GM23338 (cell line): ENCODE measurements around the gene LOXL4. TPM values are rescaled to one million over a fixed set of nuclear protein-coding genes. Genes with fewer than 3 reads are reported as not detected.

Source experiments
- ATAC-seq: fragments of 200-7000 bp; cut with Tn5 transposase; 3 replicates; pipeline ENCODE4 v1.9.1; 2020
- DNase-seq: peaks from one replicate; pipeline ENCODE4 v3.0.0-alpha.2; 2015; ENCODE audit warnings: low spot score
- H2AFZ ChIP-seq: fragments of 200-600 bp; sonication (generic); 2 replicates; pipeline ENCODE4 v1.8.0; 2016; ENCODE audit warnings: antibody characterized with exemption, mild to moderate bottlenecking, moderate library complexity
- H3F3A ChIP-seq: fragments of 200-600 bp; sonication (generic); replicated peaks from 2 replicates; pipeline ENCODE4 v1.8.0; 2017; ENCODE audit warnings: antibody characterized with exemption, mixed run types, low read depth
- H3K27ac ChIP-seq: fragments of 200-600 bp; sonication (generic); 2 replicates; pipeline ENCODE4 v1.6.1; 2016; ENCODE audit warnings: low read depth
- H3K27me3 ChIP-seq: fragments of 200-600 bp; sonication (generic); 2 replicates; pipeline ENCODE4 v1.8.0; 2016; ENCODE audit warnings: mild to moderate bottlenecking, mixed run types, moderate library complexity; ENCODE audit not compliant: insufficient read depth
- H3K36me3 ChIP-seq: fragments of 200-600 bp; sonication (generic); 2 replicates; pipeline ENCODE4 v1.8.0; 2016; ENCODE audit warnings: mild to moderate bottlenecking; ENCODE audit not compliant: insufficient read depth
- H3K4me1 ChIP-seq: fragments of 200-600 bp; sonication (generic); 2 replicates; pipeline ENCODE4 v1.8.0; 2016; ENCODE audit warnings: mild to moderate bottlenecking, moderate library complexity; ENCODE audit not compliant: insufficient read depth
- H3K4me2 ChIP-seq: fragments of 200-600 bp; sonication (generic); 2 replicates; pipeline ENCODE4 v1.7.1; 2017; ENCODE audit warnings: mixed run types
- H3K4me3 ChIP-seq: fragments of 200-600 bp; sonication (generic); 2 replicates; pipeline ENCODE4 v1.6.1; 2016; ENCODE audit warnings: mixed run types
- H3K79me2 ChIP-seq: fragments of 200-600 bp; sonication (generic); replicated peaks from 2 replicates; pipeline ENCODE4 v1.8.0; 2017; ENCODE audit warnings: mild to moderate bottlenecking; ENCODE audit not compliant: insufficient read depth
- H3K9me2 ChIP-seq: fragments of 200-600 bp; sonication (generic); 2 replicates; pipeline ENCODE4 v1.8.0; 2017; ENCODE audit not compliant: insufficient read depth
- H4K20me1 ChIP-seq: fragments of 200-600 bp; sonication (generic); replicated peaks from 2 replicates; pipeline ENCODE4 v1.8.0; 2017; ENCODE audit warnings: mild to moderate bottlenecking; ENCODE audit not compliant: insufficient read depth
- H3K27ac Mint-ChIP-seq: 2 replicates; pipeline ENCODE4 v1.8.0; 2020; ENCODE audit warnings: inconsistent platforms, mild to moderate bottlenecking, moderate library complexity, mixed read lengths
- H3K27me3 Mint-ChIP-seq: 3 replicates; pipeline ENCODE4 v1.8.0; 2022; ENCODE audit warnings: low read depth, mild to moderate bottlenecking, moderate library complexity, mixed read lengths, inconsistent platforms; ENCODE audit not compliant: insufficient read depth, poor library complexity
- H3K36me3 Mint-ChIP-seq: 3 replicates; pipeline ENCODE4 v1.8.0; 2021; ENCODE audit warnings: low read depth, mild to moderate bottlenecking, inconsistent platforms, moderate library complexity, mixed read lengths
- H3K4me1 Mint-ChIP-seq: 3 replicates; pipeline ENCODE4 v1.8.0; 2020; ENCODE audit warnings: mild to moderate bottlenecking, inconsistent platforms, mixed read lengths
- H3K4me3 Mint-ChIP-seq: 3 replicates; pipeline ENCODE4 v1.8.0; 2021; ENCODE audit warnings: moderate library complexity, mild to moderate bottlenecking, inconsistent platforms, mixed read lengths
- H3K9me3 Mint-ChIP-seq: 3 replicates; pipeline ENCODE4 v1.8.0; 2020; ENCODE audit warnings: moderate library complexity, mild to moderate bottlenecking, inconsistent platforms, mixed read lengths
- CREB1 ChIP-seq: fragments of 250-450 bp; sonication (Bioruptor Pico); IDR thresholded peaks from 2 replicates; pipeline ENCODE4 v1.5.0; 2020; ENCODE audit warnings: low read depth, mild to moderate bottlenecking, moderate library complexity
- CTCF ChIP-seq, 2 experiments: fragments of 200-600 bp in 1 of 2; sonication (generic) in 1 of 2; conservative IDR thresholded peaks; 2 replicates each; pipeline versions ENCODE4 v1.5.1 to v1.6.1; 2016 to 2017; ENCODE audit warnings: antibody characterized with exemption in 2 of 2, low read depth in 2 of 2, mild to moderate bottlenecking in 2 of 2, moderate library complexity in 1 of 2
- EZH2 ChIP-seq: fragments of 200-600 bp; sonication (generic); IDR thresholded peaks from one replicate; pipeline ENCODE4 v1.8.0; 2017; ENCODE audit warnings: antibody characterized with exemption, mild to moderate bottlenecking, low read depth; ENCODE audit not compliant: unreplicated experiment
- EZH2phosphoT487 ChIP-seq: fragments of 200-600 bp; sonication (generic); IDR thresholded peaks from one replicate; pipeline ENCODE4 v1.8.1; 2018; ENCODE audit warnings: antibody characterized with exemption; ENCODE audit not compliant: unreplicated experiment
- JUNB ChIP-seq: IDR thresholded peaks from one replicate; pipeline ENCODE4 v1.6.1; 2016; ENCODE audit warnings: antibody characterized with exemption; ENCODE audit not compliant: unreplicated experiment
- NANOG ChIP-seq: IDR thresholded peaks from 2 replicates; pipeline ENCODE4 v1.6.1; 2016; ENCODE audit warnings: antibody characterized with exemption, borderline replicate concordance
- POLR2AphosphoS5 ChIP-seq: IDR thresholded peaks from 2 replicates; pipeline ENCODE4 v1.6.1; 2016; ENCODE audit warnings: antibody characterized with exemption, low read depth
- STAT1 ChIP-seq: IDR thresholded peaks from one replicate; pipeline ENCODE4 v1.6.1; 2016; ENCODE audit warnings: antibody characterized with exemption; ENCODE audit not compliant: unreplicated experiment
- ZNF114 ChIP-seq: fragments of 250-450 bp; sonication (Bioruptor Pico); IDR thresholded peaks from 2 replicates; pipeline ENCODE4 v1.5.0; 2020; ENCODE audit warnings: mild to moderate bottlenecking, moderate library complexity
- ZNF331 ChIP-seq: fragments of 250-450 bp; sonication (Bioruptor Pico); IDR thresholded peaks from 2 replicates; pipeline ENCODE4 v1.5.0; 2020; ENCODE audit warnings: low read depth, mild to moderate bottlenecking, moderate library complexity
- polyA plus RNA-seq: library from polyadenylated mRNA; unstranded; fragments of >200 nt; fragmentation: Nextera tagmentation; extraction: Ambion mirVana; gene quantifications from 2 replicates; pipeline ENCODE4 v1.2.1, GENCODE V29; 2016
- total RNA-seq: library from RNA; depleted of rRNA; stranded (reverse); fragments of >200 nt; shearing (Covaris generic); gene quantifications from 2 replicates; pipeline ENCODE4 v1.2.3, GENCODE V29; 2014
- TF ChIP-seq, protein P1 (sequence below): IDR thresholded peaks from one replicate; pipeline ENCODE4 v1.6.1; 2018; ENCODE audit warnings: antibody characterized with exemption; ENCODE audit not compliant: unreplicated experiment
- TF ChIP-seq, protein P2 (sequence below): IDR thresholded peaks from 2 replicates; pipeline ENCODE4 v1.6.1; 2016; ENCODE audit warnings: antibody characterized with exemption
- TF ChIP-seq, protein P3 (sequence below): fragments of 250-450 bp; sonication (Bioruptor Pico); IDR thresholded peaks from 2 replicates; pipeline ENCODE4 v1.5.0; 2020; ENCODE audit warnings: mild to moderate bottlenecking, moderate library complexity

LOXL4 gene
- total and polyA plus RNA-seq, 2 experiments from 2014 or later: 0.21 to 0.38 TPM

DNA sequence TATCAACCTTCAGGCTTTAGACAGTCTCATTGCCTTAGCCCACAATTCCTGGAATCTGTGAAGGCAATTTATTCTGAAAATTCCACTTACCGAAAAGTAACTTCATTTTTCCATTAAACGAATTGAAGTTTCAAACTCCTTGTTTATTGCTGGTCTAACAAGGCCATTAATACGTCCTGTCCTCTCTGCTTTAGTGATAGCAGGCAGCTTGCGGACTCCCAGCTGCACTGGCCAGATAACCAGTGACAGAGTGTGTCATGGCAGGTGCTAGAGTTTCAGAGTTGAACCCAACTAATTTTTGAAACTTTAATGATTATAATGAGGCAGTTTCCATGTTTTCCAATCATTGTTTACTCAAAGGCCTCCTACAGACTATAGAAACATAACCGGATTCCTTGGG, 31.1 kb downstream of the LOXL4 start:
- Histone ChIP-seq H3F3A (no peaks in the 10 kb centered on the region), H4K20me1 (0 out of 2 replicates have a peak, but pooled peaks cover 9% of the 10 kb centered on the region), H2AFZ (no peak overlapping the region), H3K4me1 (no peaks in the 10 kb centered on the region), H3K9me2 (no peaks in the 10 kb centered on the region), H3K79me2 (no peaks in the 10 kb centered on the region), H3K4me2 (no peak overlapping the region), H3K36me3 (no peaks in the 10 kb centered on the region; the same call in 1 of the 2 replicates), H3K27ac (no peak overlapping the region), H3K27me3 (no peaks in the 10 kb centered on the region), H3K4me3 (no peak overlapping the region)
- H3K27me3 Mint-ChIP-seq: no peaks in the 10 kb centered on the region
- TF ChIP-seq CREB1 (CRISPR knock-in tag): no peak
- TF ChIP-seq, protein P1, sequence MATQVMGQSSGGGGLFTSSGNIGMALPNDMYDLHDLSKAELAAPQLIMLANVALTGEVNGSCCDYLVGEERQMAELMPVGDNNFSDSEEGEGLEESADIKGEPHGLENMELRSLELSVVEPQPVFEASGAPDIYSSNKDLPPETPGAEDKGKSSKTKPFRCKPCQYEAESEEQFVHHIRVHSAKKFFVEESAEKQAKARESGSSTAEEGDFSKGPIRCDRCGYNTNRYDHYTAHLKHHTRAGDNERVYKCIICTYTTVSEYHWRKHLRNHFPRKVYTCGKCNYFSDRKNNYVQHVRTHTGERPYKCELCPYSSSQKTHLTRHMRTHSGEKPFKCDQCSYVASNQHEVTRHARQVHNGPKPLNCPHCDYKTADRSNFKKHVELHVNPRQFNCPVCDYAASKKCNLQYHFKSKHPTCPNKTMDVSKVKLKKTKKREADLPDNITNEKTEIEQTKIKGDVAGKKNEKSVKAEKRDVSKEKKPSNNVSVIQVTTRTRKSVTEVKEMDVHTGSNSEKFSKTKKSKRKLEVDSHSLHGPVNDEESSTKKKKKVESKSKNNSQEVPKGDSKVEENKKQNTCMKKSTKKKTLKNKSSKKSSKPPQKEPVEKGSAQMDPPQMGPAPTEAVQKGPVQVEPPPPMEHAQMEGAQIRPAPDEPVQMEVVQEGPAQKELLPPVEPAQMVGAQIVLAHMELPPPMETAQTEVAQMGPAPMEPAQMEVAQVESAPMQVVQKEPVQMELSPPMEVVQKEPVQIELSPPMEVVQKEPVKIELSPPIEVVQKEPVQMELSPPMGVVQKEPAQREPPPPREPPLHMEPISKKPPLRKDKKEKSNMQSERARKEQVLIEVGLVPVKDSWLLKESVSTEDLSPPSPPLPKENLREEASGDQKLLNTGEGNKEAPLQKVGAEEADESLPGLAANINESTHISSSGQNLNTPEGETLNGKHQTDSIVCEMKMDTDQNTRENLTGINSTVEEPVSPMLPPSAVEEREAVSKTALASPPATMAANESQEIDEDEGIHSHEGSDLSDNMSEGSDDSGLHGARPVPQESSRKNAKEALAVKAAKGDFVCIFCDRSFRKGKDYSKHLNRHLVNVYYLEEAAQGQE: no peak
- no peak for TF ChIP-seq ZNF114 (CRISPR knock-in tag)
- TF ChIP-seq EZH2: no peak
- TF ChIP-seq, protein P2, sequence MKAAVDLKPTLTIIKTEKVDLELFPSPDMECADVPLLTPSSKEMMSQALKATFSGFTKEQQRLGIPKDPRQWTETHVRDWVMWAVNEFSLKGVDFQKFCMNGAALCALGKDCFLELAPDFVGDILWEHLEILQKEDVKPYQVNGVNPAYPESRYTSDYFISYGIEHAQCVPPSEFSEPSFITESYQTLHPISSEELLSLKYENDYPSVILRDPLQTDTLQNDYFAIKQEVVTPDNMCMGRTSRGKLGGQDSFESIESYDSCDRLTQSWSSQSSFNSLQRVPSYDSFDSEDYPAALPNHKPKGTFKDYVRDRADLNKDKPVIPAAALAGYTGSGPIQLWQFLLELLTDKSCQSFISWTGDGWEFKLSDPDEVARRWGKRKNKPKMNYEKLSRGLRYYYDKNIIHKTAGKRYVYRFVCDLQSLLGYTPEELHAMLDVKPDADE: no peak
- no peak for TF ChIP-seq STAT1
- TF ChIP-seq NANOG: no peak
- no peak for TF ChIP-seq ZNF331
- TF ChIP-seq EZH2phosphoT487: no peak
- no peak for TF ChIP-seq CTCF (conservative IDR thresholded peaks at IDR 0.05; ENCODE audit: low read depth in 2 of 2)
- no peak for TF ChIP-seq JUNB
- TF ChIP-seq POLR2AphosphoS5: no peak
- TF ChIP-seq, protein P3, sequence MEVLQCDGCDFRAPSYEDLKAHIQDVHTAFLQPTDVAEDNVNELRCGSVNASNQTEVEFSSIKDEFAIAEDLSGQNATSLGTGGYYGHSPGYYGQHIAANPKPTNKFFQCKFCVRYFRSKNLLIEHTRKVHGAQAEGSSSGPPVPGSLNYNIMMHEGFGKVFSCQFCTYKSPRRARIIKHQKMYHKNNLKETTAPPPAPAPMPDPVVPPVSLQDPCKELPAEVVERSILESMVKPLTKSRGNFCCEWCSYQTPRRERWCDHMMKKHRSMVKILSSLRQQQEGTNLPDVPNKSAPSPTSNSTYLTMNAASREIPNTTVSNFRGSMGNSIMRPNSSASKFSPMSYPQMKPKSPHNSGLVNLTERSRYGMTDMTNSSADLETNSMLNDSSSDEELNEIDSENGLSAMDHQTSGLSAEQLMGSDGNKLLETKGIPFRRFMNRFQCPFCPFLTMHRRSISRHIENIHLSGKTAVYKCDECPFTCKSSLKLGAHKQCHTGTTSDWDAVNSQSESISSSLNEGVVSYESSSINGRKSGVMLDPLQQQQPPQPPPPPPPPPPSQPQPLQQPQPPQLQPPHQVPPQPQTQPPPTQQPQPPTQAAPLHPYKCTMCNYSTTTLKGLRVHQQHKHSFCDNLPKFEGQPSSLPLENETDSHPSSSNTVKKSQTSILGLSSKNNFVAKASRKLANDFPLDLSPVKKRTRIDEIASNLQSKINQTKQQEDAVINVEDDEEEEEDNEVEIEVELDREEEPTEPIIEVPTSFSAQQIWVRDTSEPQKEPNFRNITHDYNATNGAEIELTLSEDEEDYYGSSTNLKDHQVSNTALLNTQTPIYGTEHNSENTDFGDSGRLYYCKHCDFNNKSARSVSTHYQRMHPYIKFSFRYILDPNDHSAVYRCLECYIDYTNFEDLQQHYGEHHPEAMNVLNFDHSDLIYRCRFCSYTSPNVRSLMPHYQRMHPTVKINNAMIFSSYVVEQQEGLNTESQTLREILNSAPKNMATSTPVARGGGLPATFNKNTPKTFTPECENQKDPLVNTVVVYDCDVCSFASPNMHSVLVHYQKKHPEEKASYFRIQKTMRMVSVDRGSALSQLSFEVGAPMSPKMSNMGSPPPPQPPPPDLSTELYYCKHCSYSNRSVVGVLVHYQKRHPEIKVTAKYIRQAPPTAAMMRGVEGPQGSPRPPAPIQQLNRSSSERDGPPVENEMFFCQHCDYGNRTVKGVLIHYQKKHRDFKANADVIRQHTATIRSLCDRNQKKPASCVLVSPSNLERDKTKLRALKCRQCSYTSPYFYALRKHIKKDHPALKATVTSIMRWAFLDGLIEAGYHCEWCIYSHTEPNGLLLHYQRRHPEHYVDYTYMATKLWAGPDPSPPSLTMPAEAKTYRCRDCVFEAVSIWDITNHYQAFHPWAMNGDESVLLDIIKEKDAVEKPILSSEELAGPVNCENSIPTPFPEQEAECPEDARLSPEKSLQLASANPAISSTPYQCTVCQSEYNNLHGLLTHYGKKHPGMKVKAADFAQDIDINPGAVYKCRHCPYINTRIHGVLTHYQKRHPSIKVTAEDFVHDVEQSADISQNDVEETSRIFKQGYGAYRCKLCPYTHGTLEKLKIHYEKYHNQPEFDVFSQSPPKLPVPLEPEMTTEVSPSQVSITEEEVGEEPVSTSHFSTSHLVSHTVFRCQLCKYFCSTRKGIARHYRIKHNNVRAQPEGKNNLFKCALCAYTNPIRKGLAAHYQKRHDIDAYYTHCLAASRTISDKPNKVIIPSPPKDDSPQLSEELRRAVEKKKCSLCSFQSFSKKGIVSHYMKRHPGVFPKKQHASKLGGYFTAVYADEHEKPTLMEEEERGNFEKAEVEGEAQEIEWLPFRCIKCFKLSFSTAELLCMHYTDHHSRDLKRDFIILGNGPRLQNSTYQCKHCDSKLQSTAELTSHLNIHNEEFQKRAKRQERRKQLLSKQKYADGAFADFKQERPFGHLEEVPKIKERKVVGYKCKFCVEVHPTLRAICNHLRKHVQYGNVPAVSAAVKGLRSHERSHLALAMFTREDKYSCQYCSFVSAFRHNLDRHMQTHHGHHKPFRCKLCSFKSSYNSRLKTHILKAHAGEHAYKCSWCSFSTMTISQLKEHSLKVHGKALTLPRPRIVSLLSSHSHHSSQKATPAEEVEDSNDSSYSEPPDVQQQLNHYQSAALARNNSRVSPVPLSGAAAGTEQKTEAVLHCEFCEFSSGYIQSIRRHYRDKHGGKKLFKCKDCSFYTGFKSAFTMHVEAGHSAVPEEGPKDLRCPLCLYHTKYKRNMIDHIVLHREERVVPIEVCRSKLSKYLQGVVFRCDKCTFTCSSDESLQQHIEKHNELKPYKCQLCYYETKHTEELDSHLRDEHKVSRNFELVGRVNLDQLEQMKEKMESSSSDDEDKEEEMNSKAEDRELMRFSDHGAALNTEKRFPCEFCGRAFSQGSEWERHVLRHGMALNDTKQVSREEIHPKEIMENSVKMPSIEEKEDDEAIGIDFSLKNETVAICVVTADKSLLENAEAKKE (CRISPR knock-in tag): no peak
- no peak overlapping the region for H3K4me3 Mint-ChIP-seq
- no peaks in the 10 kb centered on the region for H3K9me3 Mint-ChIP-seq
- H3K27ac Mint-ChIP-seq: no peak overlapping the region
- ATAC-seq (no peak), DNase-seq (no peak)
- peaks cover 10% of the 10 kb centered on the region; the same call in 2 of the 3 replicates for H3K4me1 Mint-ChIP-seq
- H3K36me3 Mint-ChIP-seq: peaks cover 7% of the 10 kb centered on the region; the same call in 1 of the 3 replicates
